Measurements from ENCODE around the gene NFE2L2.

GRCh38 chr2:177188482-177189469 lies 75.8 kb downstream of the NFE2L2 start:
- TF ChIP-seq EZH2 (IDR thresholded peaks at IDR 0.05) (no peak), POLR2AphosphoS5 (IDR thresholded peaks at IDR 0.05; ENCODE audit: borderline replicate concordance, low read depth, low read length) (no peak)

Data from SK-N-MC (cell line).